Measurements from ENCODE around the gene MPP1. TPM values are rescaled to one million over a fixed set of nuclear protein-coding genes. Genes with fewer than 3 reads are reported as not detected.
A peak's percentile ranks its signal among the peaks of the same experiment; 100 is the strongest.
"Not testable (repeated sequence)": the region's sequence is repeated elsewhere in the genome, so short reads cannot be mapped to it uniquely, and the experiment has no call there.

The MPP1 gene
- 10 to 100 TPM; 17.1 to 17.7 TPM for total RNA-seq

GRCh38 chrX:154804957-154805695, at the start of gene MPP1:
MPP1 (minus strand) TSS chrX:154805485; CDS start chrX:154805373, 112 bp downstream.
- H3K27ac Mint-ChIP-seq: no peak within 1 kb of the TSS
- H3K9me3 Mint-ChIP-seq: no peaks in the 10 kb centered on the region
- no peaks in the 10 kb centered on the region for H3K4me1 Mint-ChIP-seq
- peaks cover 4% of the 10 kb centered on the region for H3K27me3 Mint-ChIP-seq
- H3K36me3 Mint-ChIP-seq (ENCODE audit: low read depth): no peaks in the 10 kb centered on the region
- peak; percentile 85 for ATAC-seq (replicated peaks)
- peak within 1 kb of the TSS; percentile 77 for H3K4me3 Mint-ChIP-seq

DNA sequence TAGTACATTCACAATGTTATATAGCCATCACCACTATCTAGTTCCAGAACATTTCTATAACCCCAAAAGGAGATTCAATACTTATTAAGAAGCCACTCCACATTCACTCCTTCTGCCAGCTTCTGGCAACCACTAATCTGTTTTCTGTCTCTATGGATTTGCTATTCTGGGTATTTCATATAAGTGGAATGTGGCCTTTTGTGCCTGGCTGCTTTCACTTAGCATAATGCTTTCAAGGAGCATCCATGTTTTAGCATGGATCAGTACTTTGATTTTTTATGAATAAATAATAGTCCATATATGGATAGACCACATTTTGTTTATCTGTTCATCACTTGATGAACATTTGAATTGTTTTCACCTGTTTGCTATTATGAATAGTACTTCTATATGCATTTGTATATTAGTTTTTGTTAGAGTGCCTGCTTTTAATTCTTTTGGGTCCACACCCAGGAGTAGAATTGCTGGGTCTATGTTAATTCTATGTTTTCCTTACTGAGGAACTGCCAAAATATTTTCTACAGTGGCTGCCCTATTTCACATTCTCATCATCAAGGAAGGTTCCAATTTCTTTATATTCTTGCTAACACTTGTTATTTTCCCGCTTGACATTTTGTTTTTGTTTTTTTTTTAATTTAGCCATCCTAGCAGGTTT, 45.8 kb upstream of the MPP1 start:
- Mint-ChIP-seq H3K9me3 (no peaks in the 10 kb centered on the region), H3K4me1 (no peaks in the 10 kb centered on the region), H3K27ac (no peak overlapping the region), H3K36me3 (ENCODE audit: low read depth) (peaks cover 8% of the 10 kb centered on the region), H3K27me3 (no peaks in the 10 kb centered on the region), H3K4me3 (no peak overlapping the region)
- no peak for ATAC-seq (replicated peaks)

DNA sequence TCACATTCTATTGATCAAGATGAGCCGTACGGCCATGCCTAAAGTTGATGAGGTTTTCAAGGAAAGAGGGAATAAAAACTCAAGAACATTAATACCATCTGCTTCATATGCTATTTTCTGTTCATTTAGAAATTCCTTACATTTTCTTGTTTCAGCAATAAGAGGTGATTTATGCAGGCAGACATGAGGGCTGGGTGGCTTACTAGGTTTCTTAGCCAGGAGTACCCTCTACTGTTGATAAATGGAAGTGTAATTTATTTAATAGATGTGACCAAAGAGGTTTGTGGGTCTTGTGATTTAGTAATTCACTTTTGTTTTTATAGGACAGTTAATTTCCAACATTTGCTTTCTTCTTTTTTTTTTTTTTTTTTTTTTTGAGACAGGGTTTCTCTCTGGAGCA, 35.6 kb upstream of the MPP1 start:
- H3K27me3 Mint-ChIP-seq: no peaks in the 10 kb centered on the region
- no peaks in the 10 kb centered on the region for H3K9me3 Mint-ChIP-seq
- H3K4me1 Mint-ChIP-seq: no peaks in the 10 kb centered on the region
- H3K36me3 Mint-ChIP-seq (ENCODE audit: low read depth): no peaks in the 10 kb centered on the region
- H3K27ac Mint-ChIP-seq: no peak overlapping the region
- peak; percentile 42 for ATAC-seq (replicated peaks)
- no peak overlapping the region for H3K4me3 Mint-ChIP-seq

GRCh38 chrX:154836163-154836562, 30.9 kb upstream of the MPP1 start:
- H3K27me3 Mint-ChIP-seq: no peaks in the 10 kb centered on the region
- no peaks in the 10 kb centered on the region for H3K9me3 Mint-ChIP-seq
- no peaks in the 10 kb centered on the region for H3K4me1 Mint-ChIP-seq
- no peak overlapping the region for H3K27ac Mint-ChIP-seq
- no peak for ATAC-seq (replicated peaks)
- H3K4me3 Mint-ChIP-seq: no peak overlapping the region
- no peaks in the 10 kb centered on the region for H3K36me3 Mint-ChIP-seq (ENCODE audit: low read depth)

- Mint-ChIP-seq H3K27ac (no peak within 1 kb of the TSS), H3K27me3 (no peaks in the 10 kb centered on the region), H3K9me3 (no peaks in the 10 kb centered on the region), H3K36me3 (ENCODE audit: low read depth) (no peaks in the 10 kb centered on the region), H3K4me3 (no peak within 1 kb of the TSS), H3K4me1 (peaks cover 4% of the 10 kb centered on the region)
- no peak for ATAC-seq (replicated peaks)
Observed at GRCh38 chrX:154834562-154834961, 29.3 kb upstream of the MPP1 start, which contains the start of gene SMIM9. SMIM9 (minus strand) TSS chrX:154834662; CDS start chrX:154830856, 3,806 bp downstream.

DNA sequence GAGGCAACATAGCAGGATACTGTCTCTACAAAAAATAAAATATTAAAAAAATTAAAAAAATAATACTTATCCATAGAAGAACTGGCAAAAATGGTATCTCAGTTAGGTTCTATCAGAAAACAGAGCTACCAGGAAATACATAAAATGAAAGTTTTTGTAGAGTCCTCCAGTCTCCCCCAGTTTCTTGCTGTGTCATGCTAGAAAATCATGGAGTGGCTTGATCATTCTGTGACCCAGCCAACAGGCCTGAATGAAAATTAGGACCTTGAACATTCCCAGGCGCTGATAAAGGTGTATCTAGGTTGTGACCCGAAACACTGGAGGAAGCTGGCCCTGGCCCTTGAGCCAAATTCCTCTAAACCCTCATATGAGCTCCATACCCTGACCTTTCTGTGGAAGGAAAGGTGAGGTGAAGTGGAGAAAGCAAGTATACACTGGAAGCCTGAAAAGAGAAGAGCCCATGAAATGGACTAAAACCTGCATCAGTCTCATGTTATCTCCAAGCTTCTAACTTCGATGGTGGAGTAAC, 28.5 kb upstream of the MPP1 start:
- Mint-ChIP-seq H3K9me3 (no peaks in the 10 kb centered on the region), H3K4me3 (no peak overlapping the region), H3K27ac (no peak overlapping the region), H3K27me3 (no peaks in the 10 kb centered on the region), H3K4me1 (peaks cover 4% of the 10 kb centered on the region), H3K36me3 (ENCODE audit: low read depth) (no peaks in the 10 kb centered on the region)
- ATAC-seq (replicated peaks): no peak

DNA sequence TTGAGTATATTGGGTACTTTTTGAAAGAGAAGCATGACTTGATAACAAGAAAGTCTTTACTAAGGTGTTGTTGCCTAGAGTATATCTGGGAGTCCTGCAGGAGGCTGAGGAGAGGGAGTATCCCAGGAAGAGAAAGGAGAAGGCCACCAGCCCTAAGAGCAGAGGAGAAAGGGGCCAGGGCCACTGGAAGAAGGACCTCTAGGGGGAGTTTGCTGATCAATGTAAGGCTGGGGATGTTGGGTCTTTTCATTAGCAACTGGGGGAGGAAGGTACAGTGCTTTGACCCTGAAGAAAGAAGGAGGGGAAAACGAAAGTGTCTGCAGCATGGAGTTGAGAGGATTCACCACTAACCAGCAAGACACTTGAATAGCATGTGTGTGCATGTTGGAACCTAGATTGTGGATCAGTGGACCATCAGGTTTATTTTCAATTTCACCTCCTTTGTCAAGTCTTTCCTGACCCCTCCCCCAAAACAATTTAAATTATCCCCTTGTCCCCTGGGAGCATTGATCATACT, 24.7 kb upstream of the MPP1 start:
- H3K9me3 Mint-ChIP-seq: no peaks in the 10 kb centered on the region

DNA sequence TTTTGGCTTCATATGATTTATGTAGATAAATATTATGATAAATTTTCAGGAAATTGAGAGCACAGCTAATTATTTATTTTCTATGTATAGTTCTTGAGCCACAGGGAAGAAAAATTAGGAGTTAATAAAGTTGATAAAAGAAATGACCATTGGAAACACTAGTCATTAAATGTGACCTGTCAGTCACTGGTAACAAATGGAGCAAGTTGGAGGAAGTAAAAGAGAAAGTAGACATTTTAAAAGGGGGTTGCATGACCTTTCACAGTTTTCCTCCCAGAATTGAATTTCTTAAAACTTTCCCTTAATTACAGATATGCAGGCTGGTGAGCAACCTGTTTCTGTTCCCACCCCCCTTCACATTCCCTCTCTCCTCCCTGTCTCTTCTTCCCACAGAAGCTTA, 23.8 kb upstream of the MPP1 start:
- Mint-ChIP-seq H3K4me1 (peaks cover 4% of the 10 kb centered on the region), H3K4me3 (no peak overlapping the region)
- no peak for ATAC-seq (replicated peaks)

More for the DNA sequence above, 24.7 kb upstream of the MPP1 start:
- H3K36me3 Mint-ChIP-seq (ENCODE audit: low read depth): no peaks in the 10 kb centered on the region
- peaks cover 4% of the 10 kb centered on the region for H3K4me1 Mint-ChIP-seq
- H3K4me3 Mint-ChIP-seq: no peak overlapping the region
- peak overlapping the region; percentile 73 for H3K27ac Mint-ChIP-seq
- ATAC-seq (replicated peaks): no peak
- no peaks in the 10 kb centered on the region for H3K27me3 Mint-ChIP-seq

DNA sequence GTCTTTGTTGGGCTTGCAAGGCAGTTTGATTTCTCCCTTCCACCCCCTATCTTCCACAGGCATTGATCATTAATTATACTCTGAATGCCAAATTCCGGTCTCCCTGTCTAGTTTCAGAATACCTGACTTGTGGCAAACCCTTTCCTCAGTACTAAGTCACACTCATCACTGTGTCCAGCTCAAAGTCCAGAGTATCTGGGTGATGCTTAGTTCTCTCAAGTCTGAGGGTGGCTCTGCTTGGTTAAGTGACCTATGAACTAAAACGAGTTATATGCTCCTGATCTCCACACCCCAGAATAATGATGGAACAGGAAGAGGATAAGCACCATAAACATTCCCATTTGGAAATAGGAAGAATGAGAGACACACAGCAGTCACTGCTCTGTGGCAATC, 22.7 kb upstream of the MPP1 start:
- H3K27me3 Mint-ChIP-seq: no peaks in the 10 kb centered on the region
- peak overlapping the region; percentile 63 for H3K4me3 Mint-ChIP-seq
- H3K36me3 Mint-ChIP-seq (ENCODE audit: low read depth): no peaks in the 10 kb centered on the region
- no peaks in the 10 kb centered on the region for H3K9me3 Mint-ChIP-seq
- no peak for ATAC-seq (replicated peaks)
- H3K4me1 Mint-ChIP-seq: peaks cover 4% of the 10 kb centered on the region
- H3K27ac Mint-ChIP-seq: peak overlapping the region; percentile 80

More for the DNA sequence above, 23.8 kb upstream of the MPP1 start:
- Mint-ChIP-seq H3K9me3 (no peaks in the 10 kb centered on the region), H3K36me3 (ENCODE audit: low read depth) (no peaks in the 10 kb centered on the region), H3K27me3 (no peaks in the 10 kb centered on the region), H3K27ac (peak overlapping the region; percentile 73)

- peaks cover 4% of the 10 kb centered on the region for H3K4me1 Mint-ChIP-seq
- ATAC-seq (replicated peaks): peak; percentile 88
- no peaks in the 10 kb centered on the region for H3K9me3 Mint-ChIP-seq
- peak overlapping the region; percentile 63 for H3K4me3 Mint-ChIP-seq
- no peaks in the 10 kb centered on the region for H3K27me3 Mint-ChIP-seq
- no peaks in the 10 kb centered on the region for H3K36me3 Mint-ChIP-seq (ENCODE audit: low read depth)
- peak overlapping the region; percentile 80 for H3K27ac Mint-ChIP-seq
Observed at GRCh38 chrX:154827194-154828015, 22.1 kb upstream of the MPP1 start.

DNA sequence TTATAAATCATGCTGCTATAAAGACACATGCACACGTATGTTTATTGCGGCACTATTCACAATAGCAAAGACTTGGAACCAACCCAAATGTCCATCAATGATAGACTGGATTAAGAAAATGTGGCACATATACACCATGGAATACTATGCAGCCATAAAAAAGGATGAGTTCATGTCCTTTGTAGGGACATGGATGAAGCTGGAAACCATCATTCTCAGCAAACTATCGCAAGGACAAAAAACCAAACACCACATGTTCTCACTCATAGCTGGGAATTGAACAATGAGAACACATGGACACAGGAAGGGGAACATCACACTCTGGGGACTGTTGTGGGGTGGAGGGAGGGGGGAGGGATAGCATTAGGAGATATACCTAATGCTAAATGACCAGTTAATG, 20.3 kb upstream of the MPP1 start:
- not testable (repeated sequence) for H3K27me3 Mint-ChIP-seq; H3K4me3 Mint-ChIP-seq; H3K9me3 Mint-ChIP-seq; H3K36me3 Mint-ChIP-seq (ENCODE audit: low read depth); ATAC-seq (replicated peaks); H3K4me1 Mint-ChIP-seq; H3K27ac Mint-ChIP-seq

- Mint-ChIP-seq H3K36me3 (ENCODE audit: low read depth) (no peaks in the 10 kb centered on the region), H3K9me3 (no peaks in the 10 kb centered on the region), H3K27me3 (no peaks in the 10 kb centered on the region), H3K4me3 (no peak overlapping the region), H3K4me1 (peaks cover under 1% of the 10 kb centered on the region), H3K27ac (no peak overlapping the region)
- ATAC-seq (replicated peaks): no peak
Observed at GRCh38 chrX:154824638-154825037, 19.4 kb upstream of the MPP1 start.

GRCh38 chrX:154822029-154822428, 16.7 kb upstream of the MPP1 start:
- Mint-ChIP-seq H3K4me3 (no peak overlapping the region), H3K4me1 (no peaks in the 10 kb centered on the region), H3K27me3 (no peaks in the 10 kb centered on the region), H3K36me3 (ENCODE audit: low read depth) (no peaks in the 10 kb centered on the region), H3K27ac (no peak overlapping the region), H3K9me3 (no peaks in the 10 kb centered on the region)
- ATAC-seq (replicated peaks): no peak

- Mint-ChIP-seq H3K4me1 (no peaks in the 10 kb centered on the region), H3K36me3 (ENCODE audit: low read depth) (no peaks in the 10 kb centered on the region), H3K27ac (no peak overlapping the region), H3K4me3 (no peak overlapping the region), H3K27me3 (no peaks in the 10 kb centered on the region), H3K9me3 (no peaks in the 10 kb centered on the region)
- ATAC-seq (replicated peaks): no peak
Observed at GRCh38 chrX:154821523-154821922, 16.2 kb upstream of the MPP1 start.

Measured in activated T-helper 17 cell treated with anti-CD3 and anti-CD28 coated beads, Interleukin-2, amount 50 U/mL, for 72 hours (primary cell).